HG02588 (cell line): Measurements from ENCODE around the gene RBBP8NL.

Experiments
- ATAC-seq: cut with Tn5 transposase; IDR thresholded peaks from one replicate; pipeline ENCODE4 v1.9.1; 2021; ENCODE audit warnings: mild to moderate bottlenecking, moderate library complexity; ENCODE audit not compliant: unreplicated experiment

The RBBP8NL gene

DNA sequence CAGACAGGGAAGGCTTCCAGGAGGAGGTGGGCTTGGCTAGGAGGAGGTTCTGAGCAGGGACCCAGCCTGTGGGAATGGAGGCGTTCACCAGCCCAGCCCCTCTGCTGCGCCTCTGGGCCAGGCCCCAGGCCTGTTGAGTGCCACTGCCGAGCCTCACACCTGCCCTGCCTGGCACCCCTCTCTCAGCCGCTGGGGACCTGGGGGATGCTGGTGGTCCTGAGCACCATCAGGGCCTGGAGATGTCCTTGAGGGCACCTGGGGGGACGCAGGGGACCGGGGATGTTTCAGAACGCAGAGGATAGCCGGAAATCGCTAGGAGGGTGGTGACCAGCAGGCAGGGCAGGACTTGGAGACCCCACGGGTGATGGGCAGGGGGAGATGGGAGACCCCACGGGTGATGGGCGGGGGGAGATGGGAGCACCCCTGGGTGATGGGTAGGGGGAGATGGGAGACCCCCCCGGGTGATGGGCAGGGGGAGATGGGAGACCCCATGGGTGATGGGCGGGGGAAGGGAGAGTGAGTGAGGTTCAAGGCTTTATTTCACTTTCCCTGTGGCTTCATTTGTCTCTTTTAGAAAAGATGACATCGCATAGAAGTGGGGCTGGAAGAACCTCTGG, 35.7 kb upstream of the RBBP8NL start:
- ATAC-seq, result no peak

DNA sequence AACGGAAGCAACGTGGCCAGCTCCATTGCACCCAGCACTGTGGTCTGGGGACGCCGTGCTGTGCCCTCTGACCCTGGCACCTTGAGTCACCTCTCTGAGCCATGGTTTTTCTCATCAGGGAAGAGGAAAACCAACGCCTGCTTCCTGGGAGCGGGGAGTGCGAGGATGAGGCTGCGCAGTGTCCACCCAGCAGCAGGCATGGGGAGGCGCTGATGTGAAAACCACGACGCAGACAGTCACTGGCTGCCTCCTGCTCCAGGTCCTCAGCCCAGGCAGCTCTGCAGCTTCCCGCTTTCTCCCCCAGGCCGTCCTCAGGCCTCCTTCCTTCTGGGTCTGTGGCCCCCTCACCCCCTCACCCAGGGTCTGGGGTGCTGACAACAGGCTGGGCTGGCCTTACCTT, 34.5 kb upstream of the RBBP8NL start:
- no peak for ATAC-seq

DNA sequence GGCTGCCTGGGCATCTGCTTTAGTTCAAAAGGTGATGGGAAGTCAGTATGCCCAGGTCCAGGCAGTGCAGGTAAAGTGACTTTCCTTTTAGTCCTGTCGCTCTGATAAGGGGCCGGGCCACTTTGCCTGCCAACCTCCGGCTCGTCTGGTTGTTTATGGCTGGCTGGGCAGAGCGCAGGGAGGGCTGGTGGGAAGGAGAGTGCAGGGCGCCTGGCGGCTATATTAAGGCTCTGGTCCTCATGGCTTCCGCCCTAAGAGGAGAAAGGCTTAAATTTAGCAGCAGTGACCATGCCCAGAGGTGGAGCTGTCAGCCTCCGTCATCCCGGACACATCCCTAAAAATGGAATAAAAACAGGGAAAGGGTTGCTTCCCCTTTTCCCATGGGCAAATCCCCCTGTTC, 33.8 kb upstream of the RBBP8NL start:
- no peak for ATAC-seq

DNA sequence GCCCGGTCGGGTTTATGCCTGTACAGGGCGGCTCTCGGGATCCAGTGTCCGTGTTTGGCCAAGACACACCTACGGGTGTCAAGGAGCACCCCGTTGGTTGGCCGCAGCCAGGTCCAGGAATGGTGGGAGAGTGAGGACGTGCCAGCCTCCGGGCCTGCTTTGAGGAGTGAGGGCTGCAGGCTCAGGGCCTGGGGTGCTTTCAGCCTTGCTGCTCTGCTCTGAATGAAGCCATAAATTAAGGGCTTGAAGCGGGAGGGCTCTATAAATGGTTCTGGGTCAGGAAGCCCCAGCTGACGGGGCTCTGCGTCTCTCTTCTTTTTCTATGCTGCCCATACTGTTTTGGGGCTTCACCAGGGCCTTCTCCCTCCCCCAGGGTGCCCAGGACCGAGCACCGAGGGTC, 33.3 kb upstream of the RBBP8NL start:
- no peak for ATAC-seq

DNA sequence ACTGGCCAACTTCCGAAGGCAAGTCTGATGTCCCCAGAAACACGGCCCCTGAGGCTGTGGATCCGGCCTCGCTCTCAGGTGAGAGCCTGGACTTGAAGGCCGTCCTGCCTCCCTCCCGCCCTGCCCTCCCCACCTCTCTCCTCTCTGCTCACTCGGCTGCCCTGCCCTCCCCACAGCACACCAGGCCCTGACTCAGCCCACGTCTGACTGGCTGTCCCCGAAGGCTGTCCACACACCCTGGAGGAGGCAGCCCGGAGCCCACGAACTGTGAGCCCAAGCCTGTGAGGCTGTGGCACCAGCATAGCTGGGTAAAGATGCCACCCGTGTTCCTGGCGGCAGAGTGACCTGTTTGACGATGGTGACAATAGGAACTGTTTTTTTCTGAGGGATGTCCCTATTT, 32.1 kb upstream of the RBBP8NL start:
- ATAC-seq, result no peak

DNA sequence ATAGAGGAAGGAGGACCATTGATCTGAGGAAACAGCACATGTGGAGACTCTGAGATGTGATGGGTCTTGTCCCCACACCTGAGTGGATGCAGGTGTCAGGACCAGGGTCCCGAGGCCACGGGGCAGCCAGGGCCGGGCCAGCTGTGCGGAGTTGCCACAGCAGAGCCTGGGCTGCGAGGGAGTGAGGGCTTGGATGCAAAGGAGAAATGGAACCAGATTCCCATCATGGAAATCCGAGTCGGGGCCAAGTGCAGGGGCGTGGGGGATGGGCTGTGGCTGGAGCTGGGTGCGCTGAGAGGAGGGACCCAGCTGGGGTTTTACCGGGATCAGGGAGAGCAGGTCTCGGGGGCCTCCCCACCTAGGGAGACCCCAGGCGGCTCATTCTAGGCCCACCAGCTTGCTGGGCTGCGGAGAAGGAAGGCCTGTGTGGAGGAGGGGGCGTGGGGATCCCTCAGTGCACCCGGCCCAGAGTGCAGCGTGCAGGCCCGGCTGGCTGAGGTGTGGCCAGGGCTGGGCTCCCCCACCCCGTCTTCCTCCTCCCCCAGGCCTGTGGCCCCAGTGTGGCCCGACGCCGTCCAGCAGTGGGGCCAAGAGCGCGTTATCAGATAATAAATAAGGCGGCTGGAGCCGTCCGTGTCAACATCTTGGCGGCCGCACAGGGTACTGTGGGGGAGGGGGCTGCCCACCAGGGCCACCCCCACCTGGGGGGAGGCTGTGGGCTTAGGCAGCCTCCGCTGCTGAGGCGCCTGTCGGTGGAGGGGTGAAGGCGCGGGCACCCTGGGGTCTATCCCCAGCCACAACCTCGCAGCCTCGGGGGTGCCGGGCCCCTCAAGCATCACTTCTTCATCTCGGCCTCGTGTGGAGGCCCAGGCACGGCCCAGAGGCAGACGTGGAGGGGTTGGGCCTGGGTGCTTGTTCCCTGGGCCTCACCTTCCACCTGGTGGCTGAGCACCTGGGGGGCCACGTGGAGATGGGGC, 31.2 kb upstream of the RBBP8NL start:
- no peak for ATAC-seq

DNA sequence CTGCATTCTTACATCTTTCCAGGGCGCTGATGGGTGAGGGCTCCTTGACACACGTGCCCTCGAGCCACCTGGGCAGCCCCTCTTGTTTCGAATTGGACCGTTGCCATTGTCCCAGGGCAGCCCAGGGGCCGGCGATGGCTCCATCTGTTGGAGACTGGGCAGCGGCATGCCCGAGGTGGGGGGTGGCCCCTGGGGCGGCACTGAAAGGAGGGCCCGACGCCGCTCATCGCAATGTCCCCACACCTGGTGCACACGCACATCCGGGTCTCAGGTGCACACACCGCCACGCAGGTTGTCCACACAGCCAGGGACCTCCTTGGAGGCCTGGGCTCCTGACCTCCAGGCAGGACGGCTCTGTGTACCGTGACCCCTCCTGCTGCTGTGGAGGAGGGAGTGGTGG, 30.5 kb upstream of the RBBP8NL start:
- no peak for ATAC-seq

DNA sequence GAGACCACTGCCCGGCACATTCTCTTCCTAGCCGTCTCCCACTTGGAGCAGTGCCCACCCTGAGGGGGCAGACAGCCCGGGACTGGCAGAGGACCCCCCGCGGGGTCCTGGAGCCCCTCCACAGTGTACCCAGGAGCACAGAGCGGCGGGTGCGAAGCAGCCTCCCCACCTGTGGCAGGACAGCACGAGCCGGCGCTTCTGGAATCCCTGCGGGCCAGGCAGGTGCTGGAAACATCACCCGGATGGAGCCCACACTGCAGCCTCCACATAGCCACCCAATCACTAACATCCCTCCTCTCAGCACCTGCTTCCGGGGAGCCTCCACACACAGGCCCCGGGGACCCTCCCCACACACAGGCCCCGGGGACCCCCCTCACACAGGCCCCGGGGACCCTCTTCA, 29.8 kb upstream of the RBBP8NL start:
- no peak for ATAC-seq

DNA sequence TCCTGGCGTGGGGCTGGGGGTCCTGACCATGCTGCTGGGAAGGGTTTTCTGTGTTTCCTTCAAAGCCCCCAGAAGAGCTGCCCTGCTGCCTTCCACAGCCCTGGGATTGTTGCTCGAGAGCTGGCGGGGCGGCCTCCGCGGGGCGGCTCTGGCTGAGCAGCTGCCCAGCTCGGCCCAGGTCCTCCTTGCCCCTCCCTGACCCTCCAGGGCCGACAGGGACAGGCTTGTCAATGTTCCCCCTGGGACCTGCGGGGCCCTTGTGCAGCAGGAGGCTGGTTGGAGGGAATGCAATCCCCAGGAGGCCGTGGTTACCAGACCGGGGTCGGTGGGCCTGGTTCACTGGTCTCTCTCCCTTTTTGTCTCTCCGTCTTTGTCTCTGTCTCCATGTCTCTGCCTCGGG, 28.6 kb upstream of the RBBP8NL start:
- no peak for ATAC-seq

DNA sequence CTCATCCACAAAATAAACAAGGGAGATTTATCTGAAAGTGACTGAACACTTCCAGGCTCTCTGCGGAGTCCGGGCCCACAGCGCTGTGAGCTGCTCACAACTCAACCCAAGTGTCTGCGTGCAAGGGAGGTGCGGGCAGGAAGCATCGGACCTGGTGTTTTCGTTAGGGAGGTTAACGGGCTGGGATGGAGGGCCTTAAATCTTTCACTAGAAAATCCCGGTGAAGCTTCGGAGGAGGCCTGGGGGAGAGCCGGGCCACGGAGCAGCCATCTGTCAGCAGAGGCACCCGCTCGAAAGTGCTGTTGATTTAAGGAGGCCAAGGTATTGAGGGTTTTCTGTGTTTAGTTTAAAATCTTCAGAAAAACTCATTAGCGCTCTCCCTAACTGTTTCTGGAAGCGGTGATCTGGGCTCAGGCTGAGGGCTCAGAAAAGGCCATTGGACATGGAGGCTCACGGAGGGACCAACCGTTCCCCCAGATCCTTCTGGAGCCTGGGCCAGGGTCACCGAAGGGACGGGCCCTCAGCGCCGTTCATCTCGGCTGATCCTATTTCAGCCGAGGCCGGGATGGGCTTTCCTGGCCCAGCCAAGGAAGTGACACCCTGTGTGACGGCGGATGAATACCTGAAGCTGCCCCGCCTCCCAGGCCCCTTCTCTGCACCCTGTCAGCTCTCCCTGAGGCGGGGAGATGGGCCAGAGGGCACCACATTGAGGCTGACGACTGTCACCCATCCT, 27.7 kb upstream of the RBBP8NL start:
- no peak for ATAC-seq

DNA sequence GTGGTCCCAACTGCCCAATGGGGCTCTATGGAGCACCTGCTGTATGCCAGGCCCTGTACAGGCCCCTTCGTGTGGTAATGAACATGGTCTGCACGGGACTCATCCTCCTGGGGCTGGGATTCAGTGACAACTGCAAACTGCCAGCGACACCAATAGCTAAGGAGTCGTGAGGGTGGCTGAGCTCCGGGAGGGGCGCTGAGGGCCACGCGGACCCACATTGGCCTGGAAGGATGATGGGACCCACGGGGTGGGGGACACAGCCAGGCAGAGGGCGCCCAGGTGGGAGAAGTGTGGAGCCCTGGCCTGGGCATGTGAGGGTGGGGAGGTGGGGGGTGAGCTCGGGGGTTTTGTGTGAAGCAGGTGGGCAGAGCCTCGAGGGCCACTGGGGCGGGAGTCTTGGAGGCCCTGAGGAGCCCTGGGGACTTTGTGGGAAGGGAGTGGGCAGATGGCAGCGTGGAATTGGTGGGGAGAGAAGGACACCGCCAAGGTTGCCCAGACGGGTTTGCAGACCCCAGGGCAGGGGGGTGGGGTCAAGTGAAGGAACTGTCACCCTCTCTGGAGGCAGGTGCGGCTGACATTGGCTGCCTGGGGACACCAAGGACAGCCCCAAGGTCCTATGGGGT, 26.0 kb upstream of the RBBP8NL start:
- ATAC-seq, result no peak

DNA sequence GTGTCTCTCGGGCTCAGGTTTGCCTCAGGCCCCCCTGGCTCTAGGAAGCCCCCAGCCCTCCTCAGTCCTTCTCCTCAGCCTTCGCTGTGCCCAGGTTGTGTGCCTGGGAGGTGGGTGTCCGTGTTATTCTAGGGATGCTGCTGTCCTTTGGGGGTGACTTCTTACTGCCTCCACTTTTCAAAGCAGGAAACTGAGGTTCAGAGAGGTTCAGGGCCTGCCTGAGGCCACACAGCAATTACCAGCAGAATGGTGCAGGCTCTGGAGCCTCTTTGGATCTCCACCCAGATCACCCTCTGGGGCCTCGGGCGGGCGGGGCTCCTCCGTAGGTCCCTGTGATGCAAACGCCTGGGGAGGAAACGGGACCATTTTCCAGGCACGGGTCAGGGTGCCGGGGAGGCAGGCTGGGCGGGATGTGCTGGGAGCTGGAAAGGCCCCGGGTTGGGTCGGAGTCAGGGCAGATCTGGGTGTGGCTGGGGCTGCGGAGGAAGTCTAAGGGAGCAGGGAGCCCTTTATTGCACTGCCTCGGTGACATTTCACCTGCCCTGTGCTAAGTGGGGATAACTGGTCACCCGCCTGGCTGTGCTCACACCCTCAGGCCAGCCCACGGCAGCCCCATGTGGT, 25.2 kb upstream of the RBBP8NL start:
- no peak for ATAC-seq

DNA sequence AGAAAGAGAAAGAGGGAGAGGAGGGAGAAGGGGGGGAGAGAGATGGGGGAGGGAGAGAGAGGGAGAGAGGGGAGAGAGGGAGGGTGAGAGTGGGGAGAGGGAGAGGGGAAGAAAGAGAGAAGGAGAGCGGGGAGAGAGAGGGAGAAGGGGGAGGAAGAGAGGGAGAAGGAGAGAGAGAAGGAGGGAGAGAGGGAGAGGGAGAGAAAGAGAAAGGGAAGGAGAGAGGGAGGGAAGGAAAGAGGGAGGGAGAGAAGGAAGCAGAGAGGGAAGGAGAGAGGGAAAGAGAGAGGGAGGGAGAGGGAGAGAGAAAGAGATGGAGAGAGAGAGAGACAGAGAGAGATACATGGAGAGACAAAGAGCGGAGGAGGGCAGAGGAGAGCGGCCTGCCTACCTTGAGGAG, 24.6 kb upstream of the RBBP8NL start:
- ATAC-seq, result no peak

DNA sequence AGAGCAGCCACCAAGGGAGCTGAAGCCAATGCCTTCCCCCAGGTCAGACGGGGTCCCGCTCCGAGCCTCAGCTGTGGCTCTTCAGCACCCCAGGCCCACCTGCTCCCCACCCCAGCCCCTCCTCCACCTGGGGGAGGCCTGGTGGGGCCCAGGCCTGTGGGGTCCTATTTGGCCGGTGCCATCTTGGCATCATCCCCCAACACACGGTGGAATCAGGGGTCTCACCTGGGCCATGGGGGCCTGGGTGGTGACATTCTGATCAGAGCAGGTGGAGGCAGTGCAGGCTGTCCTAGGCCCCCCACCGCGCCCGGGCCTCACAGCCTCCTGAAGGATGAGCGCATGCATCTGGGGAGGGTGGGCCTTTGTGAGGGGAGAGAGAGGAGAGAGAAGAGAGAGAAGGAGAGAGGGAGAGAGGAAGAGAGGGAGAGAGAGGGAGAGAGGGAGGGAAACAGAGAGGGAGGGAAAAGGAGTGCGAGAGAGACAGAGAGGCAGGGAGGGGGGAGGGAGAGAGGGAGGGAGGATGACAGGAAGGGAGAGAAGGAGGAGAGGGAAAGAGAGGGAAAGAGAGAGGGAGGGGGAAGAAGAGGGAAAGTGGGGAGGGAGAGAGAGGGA, 23.9 kb upstream of the RBBP8NL start:
- no peak for ATAC-seq

DNA sequence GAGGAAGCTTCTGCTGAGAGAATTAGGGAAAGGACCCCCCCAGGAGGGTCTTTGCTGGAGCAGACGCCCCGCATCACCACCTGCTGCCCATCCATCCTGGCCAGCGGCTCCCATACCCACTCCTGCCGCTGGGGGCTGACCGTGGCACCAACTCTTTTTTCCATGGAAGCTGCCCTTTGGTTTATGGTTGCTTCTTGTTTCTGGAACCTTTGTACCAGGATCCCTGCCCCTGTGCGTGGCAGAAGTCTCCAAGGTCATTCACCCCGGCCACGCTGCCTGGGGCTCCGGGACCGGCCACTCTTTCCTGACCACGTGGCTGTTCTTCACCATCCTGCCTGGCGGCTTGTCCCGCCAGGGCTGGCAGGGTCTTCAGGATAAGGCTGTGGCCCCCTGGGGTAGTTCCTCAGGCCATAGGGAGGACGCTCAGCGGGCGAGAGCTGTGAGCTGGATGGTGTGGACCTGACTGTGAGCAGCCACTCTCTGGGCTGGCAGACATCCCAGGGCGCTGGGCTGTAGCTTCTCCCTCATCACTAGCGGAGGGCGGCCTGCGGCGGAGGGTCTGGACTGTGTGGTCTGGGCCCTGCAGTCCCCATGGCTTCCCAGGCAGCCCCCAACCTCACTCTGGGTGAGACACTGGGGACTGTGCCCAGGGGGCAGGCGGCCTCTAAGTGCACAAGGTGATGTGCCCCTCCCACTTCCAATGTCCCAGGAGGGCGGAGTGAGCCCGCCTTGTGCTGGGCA, 22.8 kb upstream of the RBBP8NL start:
- ATAC-seq, result no peak

DNA sequence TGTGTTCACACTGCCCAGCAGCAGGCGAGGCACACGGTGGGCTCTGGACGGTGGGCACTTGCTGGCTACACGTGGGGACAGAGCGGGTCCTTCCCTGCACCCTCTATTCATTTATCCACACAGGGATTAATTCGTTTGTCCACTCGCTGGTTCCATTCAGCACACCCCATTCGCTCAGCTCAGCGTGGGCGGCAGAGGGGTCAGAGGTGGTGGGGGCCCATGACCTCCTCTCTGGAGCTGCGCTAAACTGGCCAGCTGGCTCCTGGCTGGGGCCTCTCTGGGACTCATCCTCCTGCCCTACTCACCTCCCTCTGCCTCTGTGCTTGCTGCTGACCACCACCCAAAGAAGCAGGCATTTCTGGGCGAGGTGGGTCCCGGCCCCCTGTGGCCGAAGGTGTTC, 21.4 kb upstream of the RBBP8NL start:
- no peak for ATAC-seq

DNA sequence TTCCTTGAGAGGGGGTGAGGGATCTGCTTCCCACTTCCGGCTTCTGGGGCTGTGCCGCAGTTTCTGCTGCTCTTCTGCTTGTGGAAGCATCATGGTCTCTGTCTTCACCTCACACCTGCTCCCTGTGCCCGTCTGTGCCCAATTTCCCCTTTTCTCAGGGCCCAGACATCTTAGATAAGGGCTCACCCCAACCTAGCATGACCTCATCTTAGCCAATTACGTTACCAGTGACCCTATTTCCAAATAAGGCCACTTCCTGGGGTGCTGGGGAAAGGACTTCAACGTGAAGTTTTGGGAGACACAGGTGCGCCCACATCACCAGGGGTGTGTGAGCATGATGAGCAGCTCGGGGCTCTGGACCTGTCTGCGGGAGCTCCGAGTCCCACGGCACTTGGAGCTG, 20.7 kb upstream of the RBBP8NL start:
- ATAC-seq, result no peak

DNA sequence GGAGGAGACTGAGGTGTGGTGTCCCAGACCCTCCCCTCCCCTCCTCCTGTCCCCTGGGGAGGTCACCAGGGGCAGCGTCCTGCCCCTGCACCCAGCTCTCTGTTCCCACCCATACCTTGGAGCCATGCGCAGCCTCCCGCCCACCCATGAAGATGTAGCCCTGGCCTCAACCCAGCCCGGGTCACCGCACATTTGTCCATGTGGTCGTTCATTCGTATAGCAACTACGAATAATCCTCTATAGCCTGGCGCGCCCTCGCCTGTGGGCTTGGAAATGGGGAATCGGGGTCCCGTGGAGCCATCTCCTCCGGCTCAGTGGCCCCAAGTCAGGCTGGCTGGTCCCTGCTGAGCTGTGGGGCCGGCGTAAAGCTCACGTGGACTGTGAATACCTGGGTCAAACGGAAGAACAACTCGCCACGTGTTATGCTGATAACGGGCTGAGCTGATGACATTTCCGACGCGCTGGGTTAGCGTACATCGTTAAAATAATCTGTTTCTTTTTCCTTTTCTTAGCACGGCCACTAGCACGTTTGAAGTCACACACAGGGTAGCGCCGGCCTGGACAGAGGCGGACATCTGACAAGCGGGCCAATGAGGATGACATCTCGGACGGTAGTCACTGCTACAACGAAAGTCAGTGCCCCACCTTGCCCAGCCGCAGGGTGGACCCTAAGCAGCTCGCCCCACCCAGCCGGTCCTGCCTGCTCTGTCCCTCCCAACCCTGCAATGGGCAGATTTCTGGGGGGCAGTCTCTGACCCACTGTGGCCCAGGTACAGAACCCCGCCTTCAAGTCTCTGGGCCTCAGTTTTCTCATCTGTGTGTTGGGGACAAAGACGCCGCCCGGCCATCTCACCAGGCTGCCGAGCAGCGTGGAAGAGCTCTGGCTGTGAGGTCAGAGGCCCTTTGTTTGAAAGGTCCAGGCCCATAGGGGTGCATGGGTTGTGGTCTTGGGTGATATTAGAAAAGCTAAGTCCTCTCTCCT, 19.8 kb upstream of the RBBP8NL start:
- ATAC-seq, result no peak

DNA sequence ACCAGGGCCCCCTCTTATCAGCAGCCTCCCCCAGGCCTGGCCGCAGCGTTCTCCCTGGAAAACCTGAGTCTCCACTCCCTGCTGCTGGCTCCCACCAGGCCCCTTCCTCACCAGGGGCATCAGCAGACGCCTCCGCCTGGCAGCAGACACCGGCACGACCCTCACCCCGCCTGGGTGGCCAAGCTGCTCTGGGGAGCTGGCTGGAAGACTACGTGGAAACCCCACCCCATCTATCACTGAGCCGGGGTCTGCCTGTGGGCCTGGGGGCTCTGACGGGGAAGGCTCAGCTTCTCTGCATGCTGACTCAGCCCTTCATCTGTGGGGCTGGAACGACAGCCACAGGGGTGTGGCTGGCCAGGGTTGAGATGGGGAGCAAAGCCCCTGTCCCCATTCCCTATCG, 19.1 kb upstream of the RBBP8NL start:
- ATAC-seq, result no peak
